Choroid plexus epithelial cell (primary cell): ENCODE measurements around the gene FTSJ3.

Experiments
- DNase-seq: peaks from one replicate; pipeline ENCODE4 v3.0.0-alpha.2; 2010; ENCODE audit warnings: low read depth
- H3K4me3 ChIP-seq: 2 replicates; pipeline ENCODE4 v1.5.1; 2011; ENCODE audit warnings: low read depth, mild to moderate bottlenecking, control low read depth, low read length, moderate library complexity
- TF ChIP-seq, protein P1 (sequence below): conservative IDR thresholded peaks from 2 replicates; pipeline ENCODE4 v1.5.1; 2011; ENCODE audit warnings: low read depth, mild to moderate bottlenecking, control low read depth, inconsistent platforms, low read length, moderate library complexity

FTSJ3 gene

DNA sequence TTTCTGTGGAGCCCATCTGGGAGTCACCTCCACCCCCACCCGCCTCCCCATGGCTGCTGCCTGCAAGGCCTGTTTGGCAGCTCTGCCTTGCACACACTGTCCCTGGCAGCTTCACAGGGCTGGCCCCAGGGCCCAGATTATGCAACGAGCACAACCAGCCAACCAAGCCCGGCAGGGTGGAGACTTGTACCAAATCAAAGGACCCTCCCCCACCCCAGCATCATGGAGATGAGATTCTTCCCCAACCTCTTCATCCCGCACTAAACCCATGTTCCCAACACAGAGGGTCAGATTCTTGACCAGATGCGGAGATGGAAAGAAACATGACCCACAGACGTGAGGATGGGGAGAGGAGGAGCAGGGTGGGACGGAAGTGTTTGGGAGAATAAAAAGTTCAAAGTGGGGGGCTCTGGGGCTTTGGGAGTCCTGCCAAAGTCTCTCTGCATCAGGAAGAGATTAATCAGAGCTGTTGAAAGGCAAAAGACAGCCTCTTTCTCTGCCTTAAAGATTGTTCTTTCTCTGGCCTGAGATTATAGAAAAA is 11.2 kb upstream of the FTSJ3 start:
- no peak overlapping the region for H3K4me3 ChIP-seq
- peak; percentile 77 for DNase-seq
- TF ChIP-seq, protein P1, sequence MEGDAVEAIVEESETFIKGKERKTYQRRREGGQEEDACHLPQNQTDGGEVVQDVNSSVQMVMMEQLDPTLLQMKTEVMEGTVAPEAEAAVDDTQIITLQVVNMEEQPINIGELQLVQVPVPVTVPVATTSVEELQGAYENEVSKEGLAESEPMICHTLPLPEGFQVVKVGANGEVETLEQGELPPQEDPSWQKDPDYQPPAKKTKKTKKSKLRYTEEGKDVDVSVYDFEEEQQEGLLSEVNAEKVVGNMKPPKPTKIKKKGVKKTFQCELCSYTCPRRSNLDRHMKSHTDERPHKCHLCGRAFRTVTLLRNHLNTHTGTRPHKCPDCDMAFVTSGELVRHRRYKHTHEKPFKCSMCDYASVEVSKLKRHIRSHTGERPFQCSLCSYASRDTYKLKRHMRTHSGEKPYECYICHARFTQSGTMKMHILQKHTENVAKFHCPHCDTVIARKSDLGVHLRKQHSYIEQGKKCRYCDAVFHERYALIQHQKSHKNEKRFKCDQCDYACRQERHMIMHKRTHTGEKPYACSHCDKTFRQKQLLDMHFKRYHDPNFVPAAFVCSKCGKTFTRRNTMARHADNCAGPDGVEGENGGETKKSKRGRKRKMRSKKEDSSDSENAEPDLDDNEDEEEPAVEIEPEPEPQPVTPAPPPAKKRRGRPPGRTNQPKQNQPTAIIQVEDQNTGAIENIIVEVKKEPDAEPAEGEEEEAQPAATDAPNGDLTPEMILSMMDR, result no peak

- TF ChIP-seq, protein P1, result no peak
- H3K4me3 ChIP-seq, result no peak overlapping the region
Measured at GRCh38 chr17:63837962-63838600, 10.6 kb upstream of the FTSJ3 start.

GRCh38 chr17:63837480-63837879 is 10.0 kb upstream of the FTSJ3 start:
- no peak overlapping the region for H3K4me3 ChIP-seq
- no peak for DNase-seq
- TF ChIP-seq, protein P1, result no peak

More at GRCh38 chr17:63837962-63838600, 10.6 kb upstream of the FTSJ3 start:
- DNase-seq, result no peak

- TF ChIP-seq, protein P1, result no peak
- H3K4me3 ChIP-seq, result no peak overlapping the region
- no peak for DNase-seq
Measured at GRCh38 chr17:63836811-63837210, 9.3 kb upstream of the FTSJ3 start.

GRCh38 chr17:63835167-63835720 is 7.8 kb upstream of the FTSJ3 start:
- TF ChIP-seq, protein P1, result no peak
- no peak overlapping the region for H3K4me3 ChIP-seq

GRCh38 chr17:63834431-63835166 is 7.1 kb upstream of the FTSJ3 start:
- DNase-seq, result peak; percentile 83
- TF ChIP-seq, protein P1, result peak; percentile 68
- H3K4me3 ChIP-seq, result no peak overlapping the region

More at GRCh38 chr17:63835167-63835720, 7.8 kb upstream of the FTSJ3 start:
- DNase-seq, result no peak
